Left renal pelvis (tissue), 4 donors: ENCODE data around the gene BPIFB2. TPM values are rescaled to one million over a fixed set of nuclear protein-coding genes. Genes with fewer than 3 reads are reported as not detected.

Experiments used
- DNase-seq, 4 donors: peaks; one replicate each; pipeline ENCODE4 v3.0.0-alpha.2; 2013; ENCODE audit warnings: low read depth in 4 of 4, low spot score in 3 of 4
- polyA plus RNA-seq, 4 donors: library from polyadenylated mRNA; unstranded; fragments of 120-200 nt; gene quantifications; one replicate each; pipeline ENCODE4 v1.2.1, GENCODE V29; 2013; ENCODE audit not compliant: insufficient read length in 4 of 4

The BPIFB2 gene
- polyA plus RNA-seq, 4 donors, result not detected

- DNase-seq, result no peak
Observed at GRCh38 chr20:33018169-33018931, 10.8 kb downstream of the BPIFB2 start.

- DNase-seq, result no peak
Observed at GRCh38 chr20:33019465-33020277, 12.2 kb downstream of the BPIFB2 start.

- DNase-seq, result no peak
Observed at GRCh38 chr20:33020278-33021161, 13.0 kb downstream of the BPIFB2 start.

- DNase-seq, result no peak
Observed at GRCh38 chr20:33021879-33022278, 14.4 kb downstream of the BPIFB2 start.

GRCh38 chr20:33022289-33022688 is 14.8 kb downstream of the BPIFB2 start:
- DNase-seq, result no peak

GRCh38 chr20:33022694-33023438 is 15.4 kb downstream of the BPIFB2 start:
- DNase-seq, result no peak

GRCh38 chr20:33023439-33024242 is 16.1 kb downstream of the BPIFB2 start:
- no peak for DNase-seq

- DNase-seq, result no peak
Observed at GRCh38 chr20:33024243-33024560, 16.7 kb downstream of the BPIFB2 start.

GRCh38 chr20:33024609-33025317 is 17.3 kb downstream of the BPIFB2 start:
- no peak for DNase-seq

- no peak for DNase-seq
Observed at GRCh38 chr20:33025318-33025876, 17.9 kb downstream of the BPIFB2 start.

GRCh38 chr20:33026072-33026778 is 18.7 kb downstream of the BPIFB2 start:
- DNase-seq, result no peak

- DNase-seq, result no peak
Observed at GRCh38 chr20:33026779-33027759, 19.6 kb downstream of the BPIFB2 start.

GRCh38 chr20:33027769-33028751 is 20.6 kb downstream of the BPIFB2 start:
- DNase-seq, result no peak

- no peak for DNase-seq
Observed at GRCh38 chr20:33028875-33029274, 21.4 kb downstream of the BPIFB2 start.

- DNase-seq, result no peak
Observed at GRCh38 chr20:33030076-33030475, 22.6 kb downstream of the BPIFB2 start.

- DNase-seq, result no peak
Observed at GRCh38 chr20:33030569-33030968, 23.1 kb downstream of the BPIFB2 start.
